ENCODE results near the gene MAST3. TPM values are rescaled to one million over a fixed set of nuclear protein-coding genes. Genes with fewer than 3 reads are reported as not detected.

The MAST3 gene
- total RNA-seq, 2 donors from 2014 or later, result 30.3 to 31.4 TPM

GRCh38 chr19:18144906-18145305 is 47.3 kb downstream of the MAST3 start:
- no peak for DNase-seq (ENCODE audit: low spot score)
- peaks cover 12 to 14% of the 10 kb centered on the region in 2 donors for H3K4me1 Mint-ChIP-seq (ENCODE audit: low read depth in 2 of 2)
- no peaks in the 10 kb centered on the region for H3K27me3 Mint-ChIP-seq
- H3K4me3 Mint-ChIP-seq, result no peak overlapping the region
- peaks cover 5% of the 10 kb centered on the region for H3K36me3 Mint-ChIP-seq
- no peaks in the 10 kb centered on the region for H3K9me3 Mint-ChIP-seq
- H3K27ac Mint-ChIP-seq, result no peak overlapping the region
- ATAC-seq, result no peak

DNA sequence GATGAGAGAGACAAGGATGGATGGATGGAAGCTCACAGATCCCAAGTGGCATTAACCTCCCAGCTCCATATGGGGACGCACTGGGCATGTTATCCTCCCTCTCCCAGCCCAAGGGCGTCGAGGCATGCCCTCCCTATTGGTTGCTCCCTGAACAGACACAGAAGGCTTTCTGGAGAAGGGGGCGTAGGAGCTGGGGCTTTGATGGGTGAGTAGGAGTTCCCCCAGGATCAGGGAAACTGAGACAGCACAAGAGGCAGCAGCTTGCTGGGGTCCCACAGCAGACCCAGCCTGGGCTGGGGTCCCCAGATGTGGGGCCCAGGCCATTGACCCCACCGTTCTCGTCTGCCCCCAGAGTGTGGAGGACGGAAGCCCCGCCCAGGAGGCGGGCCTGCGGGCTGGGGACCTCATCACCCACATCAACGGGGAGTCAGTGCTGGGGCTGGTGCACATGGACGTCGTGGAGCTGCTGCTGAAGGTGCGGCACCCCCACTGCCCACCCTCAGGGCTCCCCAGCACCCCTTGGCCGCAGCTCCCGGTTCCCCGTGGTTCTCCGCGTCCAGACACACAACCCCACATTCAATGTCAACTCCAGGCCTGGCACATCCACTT is 47.9 kb downstream of the MAST3 start:
- peaks cover 12 to 14% of the 10 kb centered on the region in 2 donors for H3K4me1 Mint-ChIP-seq (ENCODE audit: low read depth in 2 of 2)
- peaks cover 2% of the 10 kb centered on the region for H3K36me3 Mint-ChIP-seq
- H3K27ac Mint-ChIP-seq, result no peak overlapping the region

DNA sequence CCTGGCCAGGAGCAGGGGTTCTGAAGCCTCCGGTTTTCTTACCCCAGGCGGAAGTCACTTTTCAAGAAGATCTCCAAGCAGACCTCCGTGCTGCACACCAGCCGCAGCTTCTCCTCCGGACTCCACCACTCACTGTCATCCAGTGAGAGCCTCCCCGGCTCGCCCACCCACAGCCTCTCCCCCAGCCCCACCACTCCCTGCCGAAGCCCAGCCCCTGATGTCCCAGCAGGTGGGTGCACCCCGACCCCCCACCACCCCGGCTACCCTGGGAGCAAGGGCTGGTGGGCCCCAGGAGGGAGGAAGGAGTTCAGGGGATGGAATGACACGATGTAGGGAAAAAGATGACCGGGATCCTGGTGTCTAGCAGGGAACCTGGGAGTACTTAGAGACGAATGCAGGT is 49.8 kb downstream of the MAST3 start:
- ATAC-seq (no peak), DNase-seq (ENCODE audit: low spot score) (no peak)
- Mint-ChIP-seq H3K27ac (no peak overlapping the region), H3K4me3 (no peak overlapping the region), H3K36me3 (no peaks in the 10 kb centered on the region), H3K9me3 (no peaks in the 10 kb centered on the region), H3K4me1 (ENCODE audit: low read depth in 2 of 2) (peaks cover 22 to 27% of the 10 kb centered on the region in 2 donors), H3K27me3 (no peaks in the 10 kb centered on the region)

More for the DNA sequence above, 47.9 kb downstream of the MAST3 start:
- DNase-seq (ENCODE audit: low spot score) (no peak), ATAC-seq (no peak)
- Mint-ChIP-seq H3K9me3 (no peaks in the 10 kb centered on the region), H3K4me3 (no peak overlapping the region), H3K27me3 (no peaks in the 10 kb centered on the region)

- peak overlapping the region in 1 of 2 donors; percentile 48 for H3K27ac Mint-ChIP-seq
- H3K27me3 Mint-ChIP-seq, result no peaks in the 10 kb centered on the region
- peaks cover 33 to 39% of the 10 kb centered on the region in 2 donors for H3K4me1 Mint-ChIP-seq (ENCODE audit: low read depth in 2 of 2)
- H3K4me3 Mint-ChIP-seq, result peak overlapping the region; percentile 68
- no peaks in the 10 kb centered on the region for H3K36me3 Mint-ChIP-seq
- H3K9me3 Mint-ChIP-seq, result no peaks in the 10 kb centered on the region
- no peak for ATAC-seq
- no peak for DNase-seq (ENCODE audit: low spot score)
These were observed 52.0 kb downstream of the MAST3 start for GRCh38 chr19:18149596-18149975.

DNA sequence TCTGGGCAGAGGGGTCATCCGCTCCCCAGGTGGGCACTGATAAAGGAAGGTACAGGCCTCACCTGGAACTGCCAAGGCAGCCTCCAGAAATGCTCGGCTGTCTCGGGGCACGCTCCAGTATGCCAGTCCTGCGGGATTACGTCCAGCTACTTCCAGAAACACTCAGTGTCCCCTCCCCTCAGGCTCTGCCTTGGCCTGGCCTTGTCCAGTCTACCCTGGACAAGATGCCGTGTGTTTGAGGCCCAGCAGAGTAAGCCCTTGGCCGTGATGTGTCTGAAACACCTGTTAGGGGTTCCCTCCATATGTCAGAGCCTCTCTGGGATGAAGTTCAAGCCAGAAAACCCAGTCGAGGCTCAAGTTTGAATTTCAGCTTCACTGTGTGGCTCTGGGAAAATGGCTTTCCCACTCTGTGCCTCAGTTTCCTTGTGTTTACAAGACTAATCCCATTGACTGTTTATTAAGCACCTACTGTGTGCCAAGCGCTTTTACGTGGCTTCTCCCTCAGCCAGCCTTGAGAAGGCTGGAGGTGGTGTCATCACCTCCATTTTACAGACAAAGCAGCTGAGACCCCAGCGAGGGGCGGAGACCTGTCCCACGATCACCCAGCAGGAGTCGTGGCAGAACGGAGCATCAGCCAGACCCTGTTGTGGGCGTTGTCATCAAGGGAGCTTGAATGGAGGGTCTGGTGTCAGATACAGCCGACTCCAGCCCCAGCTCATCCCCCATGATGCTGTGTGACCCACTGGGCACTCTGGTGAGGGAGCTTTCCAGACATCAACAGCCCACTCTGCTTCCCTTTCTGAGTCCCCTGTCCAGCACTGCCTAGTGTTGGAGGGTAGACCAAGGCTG is 53.4 kb downstream of the MAST3 start:
- DNase-seq (ENCODE audit: low spot score), result no peak
- Mint-ChIP-seq H3K36me3 (no peaks in the 10 kb centered on the region), H3K4me3 (peak overlapping the region; percentile 83), H3K27me3 (no peaks in the 10 kb centered on the region), H3K27ac (peak overlapping the region; percentile 97), H3K4me1 (ENCODE audit: low read depth in 2 of 2) (peaks cover 34 to 40% of the 10 kb centered on the region in 2 donors), H3K9me3 (no peaks in the 10 kb centered on the region)
- ATAC-seq, result no peak

GRCh38 chr19:18152442-18152816 is 54.9 kb downstream of the MAST3 start:
- Mint-ChIP-seq H3K27me3 (no peaks in the 10 kb centered on the region), H3K9me3 (no peaks in the 10 kb centered on the region), H3K36me3 (no peaks in the 10 kb centered on the region), H3K4me3 (peak overlapping the region; percentile 83), H3K27ac (peak overlapping the region; percentile 97), H3K4me1 (ENCODE audit: low read depth in 2 of 2) (peaks cover 31 to 38% of the 10 kb centered on the region in 2 donors)
- DNase-seq (ENCODE audit: low spot score), result peak; percentile 98
- ATAC-seq, result peak; percentile 81 to 83

GRCh38 chr19:18152817-18153555 is 55.4 kb downstream of the MAST3 start, which contains the start of gene PIK3R2:
PIK3R2 (plus strand) TSS chr19:18153163; CDS start chr19:18155880, 2,717 bp downstream.
- Mint-ChIP-seq H3K27me3 (no peaks in the 10 kb centered on the region), H3K36me3 (no peaks in the 10 kb centered on the region), H3K4me1 (ENCODE audit: low read depth in 2 of 2) (peaks cover 31 to 38% of the 10 kb centered on the region in 2 donors), H3K27ac (peak within 1 kb of the TSS; percentile 97), H3K9me3 (no peaks in the 10 kb centered on the region), H3K4me3 (peak within 1 kb of the TSS; percentile 95)
- DNase-seq (ENCODE audit: low spot score) (peak; percentile 100), ATAC-seq (peak; percentile 92 to 95)

GRCh38 chr19:18153556-18154134 is 56.1 kb downstream of the MAST3 start:
- Mint-ChIP-seq H3K36me3 (no peaks in the 10 kb centered on the region), H3K27me3 (no peaks in the 10 kb centered on the region), H3K4me3 (peak overlapping the region; percentile 95), H3K27ac (peak overlapping the region; percentile 69 to 73), H3K9me3 (no peaks in the 10 kb centered on the region), H3K4me1 (ENCODE audit: low read depth in 2 of 2) (peaks cover 28 to 33% of the 10 kb centered on the region in 2 donors)
- ATAC-seq, result no peak
- DNase-seq (ENCODE audit: low spot score), result no peak

- peaks cover 26 to 35% of the 10 kb centered on the region in 2 donors for H3K4me1 Mint-ChIP-seq (ENCODE audit: low read depth in 2 of 2)
- no peak overlapping the region for H3K27ac Mint-ChIP-seq
- DNase-seq (ENCODE audit: low spot score) (no peak), ATAC-seq (no peak)
- H3K4me3 Mint-ChIP-seq, result no peak overlapping the region
- H3K36me3 Mint-ChIP-seq, result no peaks in the 10 kb centered on the region
- no peaks in the 10 kb centered on the region for H3K9me3 Mint-ChIP-seq
- no peaks in the 10 kb centered on the region for H3K27me3 Mint-ChIP-seq
These were observed 57.8 kb downstream of the MAST3 start for GRCh38 chr19:18155095-18156087.

DNA sequence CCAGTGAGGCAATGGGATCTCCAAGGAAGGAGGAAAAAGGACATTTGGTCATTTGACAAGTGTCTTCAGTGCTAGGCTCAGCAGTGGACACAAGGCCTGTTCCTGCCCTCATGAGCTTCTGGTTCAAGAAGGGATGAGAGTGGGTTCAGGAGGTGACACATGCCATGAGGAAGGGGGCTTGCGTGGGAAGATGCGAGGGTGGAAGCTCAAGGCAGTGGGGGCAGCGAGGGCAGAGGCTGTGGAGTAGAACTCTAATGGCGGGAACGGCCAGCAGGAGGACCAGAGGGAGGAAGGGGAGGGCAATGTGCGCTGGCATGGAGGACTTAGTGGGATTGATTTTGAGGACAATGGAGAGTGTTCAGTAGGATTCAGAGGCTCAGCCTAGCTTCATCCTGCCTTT is 58.7 kb downstream of the MAST3 start:
- H3K27me3 Mint-ChIP-seq, result no peaks in the 10 kb centered on the region
- no peak for ATAC-seq
- peaks cover 27 to 32% of the 10 kb centered on the region in 2 donors for H3K4me1 Mint-ChIP-seq (ENCODE audit: low read depth in 2 of 2)
- no peaks in the 10 kb centered on the region for H3K36me3 Mint-ChIP-seq
- no peak overlapping the region for H3K4me3 Mint-ChIP-seq
- H3K27ac Mint-ChIP-seq, result peak overlapping the region in 1 of 2 donors; percentile 16
- H3K9me3 Mint-ChIP-seq, result no peaks in the 10 kb centered on the region
- DNase-seq (ENCODE audit: low spot score), result no peak

GRCh38 chr19:18156841-18157464 is 59.4 kb downstream of the MAST3 start:
- Mint-ChIP-seq H3K4me3 (no peak overlapping the region), H3K27ac (no peak overlapping the region), H3K4me1 (ENCODE audit: low read depth in 2 of 2) (peaks cover 22 to 26% of the 10 kb centered on the region in 2 donors), H3K27me3 (no peaks in the 10 kb centered on the region), H3K9me3 (no peaks in the 10 kb centered on the region), H3K36me3 (no peaks in the 10 kb centered on the region)
- DNase-seq (ENCODE audit: low spot score) (no peak), ATAC-seq (no peak)

GRCh38 chr19:18157465-18158063 is 60.0 kb downstream of the MAST3 start:
- H3K27me3 Mint-ChIP-seq, result no peaks in the 10 kb centered on the region
- H3K9me3 Mint-ChIP-seq, result no peaks in the 10 kb centered on the region
- no peak overlapping the region for H3K4me3 Mint-ChIP-seq
- H3K27ac Mint-ChIP-seq, result no peak overlapping the region
- ATAC-seq (no peak), DNase-seq (ENCODE audit: low spot score) (no peak)
- peaks cover 17 to 20% of the 10 kb centered on the region in 2 donors for H3K4me1 Mint-ChIP-seq (ENCODE audit: low read depth in 2 of 2)
- no peaks in the 10 kb centered on the region for H3K36me3 Mint-ChIP-seq
